CD4-positive, alpha-beta T cell (primary cell): ENCODE data around the gene MICAL2. TPM values are rescaled to one million over a fixed set of nuclear protein-coding genes. Genes with fewer than 3 reads are reported as not detected.

Experiments used
- ATAC-seq: fragments of 200-7000 bp; cut with Tn5 transposase; one replicate; pipeline ENCODE4 v1.10.0; 2022; ENCODE audit warnings: mild to moderate bottlenecking; ENCODE audit not compliant: poor library complexity
- CTCF ChIA-PET: fragments of 350-600 bp; sonication (Branson Sonifier 250); formaldehyde crosslinking; loops from one replicate; lab custom pipeline; 2021; ENCODE audit warnings: antibody characterized with exemption, inconsistent platforms; lab: Charles Lee
- POLR2A ChIA-PET: fragments of 350-600 bp; sonication (Branson Sonifier 250); formaldehyde crosslinking; loops from one replicate; lab custom pipeline; 2021; ENCODE audit warnings: antibody characterized with exemption, inconsistent platforms; lab: Charles Lee
- DNase-seq, 14 experiments: peaks; one replicate each; pipeline ENCODE4 v3.0.0-alpha.2; 2013 to 2020; ENCODE audit warnings: mixed read lengths in 2 of 14
- H3K27ac ChIP-seq, 2 donors: one replicate each; pipeline versions ENCODE4 v1.5.1 to v1.7.0; 2013; ENCODE audit warnings: low read length in 2 of 2, low read depth in 1 of 2, mild to moderate bottlenecking in 1 of 2
- H3K27me3 ChIP-seq, 2 experiments: 1 replicate in 1 of 2; 2 replicates in 1 of 2; pipeline versions ENCODE4 v1.6.1 to v1.7.0; 2013; ENCODE audit warnings: low read length in 2 of 2, control low read depth in 1 of 2, mild to moderate bottlenecking in 1 of 2, moderate library complexity in 1 of 2; ENCODE audit not compliant: insufficient read depth in 2 of 2, control insufficient read depth in 1 of 2
- H3K36me3 ChIP-seq: one replicate; pipeline ENCODE4 v1.6.1; 2013; ENCODE audit warnings: low read length, control low read depth; ENCODE audit not compliant: insufficient read depth
- H3K4me1 ChIP-seq: one replicate; pipeline ENCODE4 v1.6.1; 2013; ENCODE audit warnings: low read length, control low read depth; ENCODE audit not compliant: insufficient read depth
- H3K4me3 ChIP-seq: one replicate; pipeline ENCODE4 v1.5.1; 2013; ENCODE audit warnings: mild to moderate bottlenecking, low read length, moderate library complexity
- H3K9me3 ChIP-seq, 2 experiments: 1 replicate in 1 of 2; 2 replicates in 1 of 2; pipeline versions ENCODE4 v1.6.1 to v1.7.0; 2013; ENCODE audit warnings: low read length in 2 of 2, mild to moderate bottlenecking in 2 of 2, control low read depth in 1 of 2, moderate library complexity in 1 of 2; ENCODE audit not compliant: control insufficient read depth in 1 of 2, insufficient read depth in 1 of 2
- H3K27ac Mint-ChIP-seq: one replicate; pipeline ENCODE4 v1.8.0; 2020; ENCODE audit warnings: mixed read lengths
- H3K27me3 Mint-ChIP-seq: one replicate; pipeline ENCODE4 v1.8.0; 2021; ENCODE audit warnings: mixed read lengths
- H3K36me3 Mint-ChIP-seq: one replicate; pipeline ENCODE4 v1.8.0; 2021; ENCODE audit warnings: low read depth, mixed read lengths
- H3K4me1 Mint-ChIP-seq: one replicate; pipeline ENCODE4 v1.8.0; 2021; ENCODE audit warnings: low read depth, mixed read lengths
- H3K4me3 Mint-ChIP-seq: one replicate; pipeline ENCODE4 v1.8.0; 2020; ENCODE audit warnings: mild to moderate bottlenecking, mixed read lengths
- H3K9me3 Mint-ChIP-seq: one replicate; pipeline ENCODE4 v1.8.0; 2020; ENCODE audit warnings: mixed read lengths
- CTCF ChIP-seq: fragments of 200-600 bp; IDR thresholded peaks from one replicate; pipeline ENCODE4 v1.8.0; 2022; ENCODE audit warnings: antibody characterized with exemption, mild to moderate bottlenecking
- intact Hi-C, 2 experiments: fragments of 100-400 bp; cut with DNase I in 1 of 2; cut with micrococcal nuclease in 1 of 2; formaldehyde crosslinking; loops; one replicate each; pipeline versions ENCODE4 v1.15.1 to v1.9.0; 2023 to 2025; cut with DNase I, micrococcal nuclease
- total RNA-seq, 174 experiments: library from RNA in 2 of 174; stranded (reverse) in 2 of 174; gene quantifications; one replicate each; pipeline ENCODE4 v1.2.3 and lab custom pipeline; 2021 to 2026

MICAL2 gene
- total RNA-seq, 2 experiments from 2014 or later: 12.8 to 14.1 TPM

DNA sequence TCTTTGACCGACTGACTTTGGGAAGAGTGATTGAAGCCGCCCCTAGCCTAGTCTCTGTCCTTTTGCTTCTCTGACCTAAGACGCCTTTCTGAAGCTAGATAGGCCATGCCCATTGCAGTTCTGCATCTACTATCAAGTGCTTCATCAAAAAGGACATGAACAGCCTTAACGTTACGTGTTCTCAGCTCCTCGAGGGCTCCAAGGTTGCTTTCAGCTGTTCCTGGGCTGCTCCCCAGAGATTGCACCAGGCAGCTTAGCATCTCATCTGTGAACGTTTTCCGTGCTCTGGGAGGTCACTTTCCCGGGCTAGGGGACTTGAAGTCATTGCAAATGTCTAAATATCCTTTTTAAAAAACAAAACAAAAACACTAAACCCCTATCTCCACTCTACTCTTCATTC, 13.9 kb downstream of the MICAL2 start:
- DNase-seq (no peak), ATAC-seq (no peak)
- TF ChIP-seq CTCF: no peak
- no peaks in the 10 kb centered on the region for H3K27me3 Mint-ChIP-seq
- Histone ChIP-seq H3K4me1 (peaks cover 24% of the 10 kb centered on the region), H3K36me3 (no peaks in the 10 kb centered on the region), H3K27me3 (no peaks in the 10 kb centered on the region), H3K4me3 (no peak overlapping the region), H3K9me3 (no peaks in the 10 kb centered on the region), H3K27ac (no peak overlapping the region)
- H3K27ac Mint-ChIP-seq: no peak overlapping the region
- H3K9me3 Mint-ChIP-seq: no peaks in the 10 kb centered on the region
- CTCF ChIA-PET: no interaction called here
- POLR2A ChIA-PET: interaction anchor here (1.2 to 1.8 kb wide), 4 partner anchors 9 to 101 kb away, joined by 3 to 9 read pairs (median 5); no protein-coding TSS in a partner anchor
- intact Hi-C loops: no loop called here
- H3K4me3 Mint-ChIP-seq: no peak overlapping the region
- no peaks in the 10 kb centered on the region for H3K36me3 Mint-ChIP-seq
- H3K4me1 Mint-ChIP-seq: peaks cover 34% of the 10 kb centered on the region

DNA sequence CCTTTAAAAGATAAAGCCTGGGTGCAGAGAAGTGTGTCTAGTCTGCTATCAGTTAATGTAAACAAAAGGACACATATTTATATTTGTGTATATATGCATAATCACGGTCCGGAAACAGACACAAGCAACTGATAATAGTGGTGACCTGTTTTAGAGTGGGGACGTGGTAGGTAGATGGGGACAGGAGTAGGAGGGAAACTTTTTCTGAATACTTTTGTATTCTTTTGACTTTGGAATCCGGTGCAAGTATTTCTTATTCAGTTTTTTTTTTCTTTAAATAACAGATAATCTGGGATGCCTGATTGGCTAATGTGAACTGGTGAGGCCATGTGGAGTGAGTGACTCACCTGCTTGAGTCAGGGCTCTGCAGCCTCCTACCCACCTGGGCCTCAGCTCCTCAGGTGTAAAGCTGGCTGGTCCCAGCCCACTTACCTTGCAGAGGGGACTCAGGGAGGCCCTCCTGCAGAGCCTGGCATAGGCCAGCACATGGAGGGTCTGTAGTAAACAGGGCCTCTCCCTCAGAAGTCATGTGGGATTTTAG, 15.3 kb downstream of the MICAL2 start:
- Mint-ChIP-seq H3K4me1 (peaks cover 27% of the 10 kb centered on the region), H3K27ac (no peak overlapping the region), H3K27me3 (no peaks in the 10 kb centered on the region), H3K9me3 (no peaks in the 10 kb centered on the region), H3K36me3 (no peaks in the 10 kb centered on the region), H3K4me3 (no peak overlapping the region)
- ATAC-seq: no peak
- no peak for TF ChIP-seq CTCF
- no peak overlapping the region for H3K4me3 ChIP-seq
- no peak overlapping the region for H3K27ac ChIP-seq
- intact Hi-C loops: no loop called here
- no peaks in the 10 kb centered on the region for H3K9me3 ChIP-seq
- POLR2A ChIA-PET: interaction anchor here (1.8 kb wide), 1 partner anchor 8 kb away, joined by 9 read pairs; no protein-coding TSS in a partner anchor
- H3K36me3 ChIP-seq: no peaks in the 10 kb centered on the region
- DNase-seq: no peak
- CTCF ChIA-PET: no interaction called here
- H3K4me1 ChIP-seq: peaks cover 27% of the 10 kb centered on the region
- no peaks in the 10 kb centered on the region for H3K27me3 ChIP-seq

DNA sequence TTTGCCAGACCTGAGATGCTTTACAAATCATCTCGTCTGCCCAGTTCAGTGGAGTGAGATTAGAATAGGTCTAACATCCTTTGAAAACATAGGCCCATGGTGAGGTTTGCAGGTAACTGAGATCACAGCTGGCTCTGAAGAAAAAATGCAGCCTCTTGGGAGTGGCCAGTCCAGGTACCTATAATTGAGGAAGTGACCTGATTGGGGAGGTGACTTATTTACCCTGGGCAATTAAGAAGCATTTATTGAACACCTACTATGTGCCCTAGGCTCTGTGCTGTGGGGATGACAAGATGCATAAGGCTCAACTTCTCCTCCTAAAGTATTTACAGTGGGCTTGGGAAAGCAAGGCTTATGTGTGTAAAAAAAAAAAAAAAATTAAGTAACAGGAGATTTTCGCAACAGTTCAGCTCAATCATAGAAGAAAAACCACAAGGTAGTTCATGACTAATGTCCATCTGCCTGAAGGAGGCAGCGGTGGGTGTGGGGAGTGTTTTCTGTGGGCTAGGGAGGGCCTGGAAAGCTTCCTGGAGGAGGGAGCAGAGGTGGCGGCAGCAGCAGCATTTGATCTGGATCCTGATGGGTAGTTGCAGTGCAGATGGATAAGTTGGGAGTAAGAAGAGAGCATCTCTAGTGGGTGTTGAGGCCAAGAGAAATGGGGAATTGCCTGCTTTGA, 16.1 kb downstream of the MICAL2 start:
- Histone ChIP-seq H3K4me3 (no peak overlapping the region), H3K27ac (no peak overlapping the region), H3K9me3 (no peaks in the 10 kb centered on the region), H3K36me3 (no peaks in the 10 kb centered on the region), H3K4me1 (peaks cover 21% of the 10 kb centered on the region), H3K27me3 (no peaks in the 10 kb centered on the region)
- Mint-ChIP-seq H3K27me3 (no peaks in the 10 kb centered on the region), H3K4me3 (no peak overlapping the region), H3K4me1 (peaks cover 21% of the 10 kb centered on the region), H3K36me3 (no peaks in the 10 kb centered on the region), H3K27ac (no peak overlapping the region), H3K9me3 (no peaks in the 10 kb centered on the region)
- TF ChIP-seq CTCF: no peak
- no peak for ATAC-seq
- POLR2A ChIA-PET: no interaction called here
- intact Hi-C loops: no loop called here
- CTCF ChIA-PET: no interaction called here
- peak in 2 of 14 experiments; percentile 31 to 39 for DNase-seq
